NB4 (cell line): ENCODE results near the gene ZNF57.
"Not testable (repeated sequence)": the region's sequence is repeated elsewhere in the genome, so short reads cannot be mapped to it uniquely, and the experiment has no call there.

Source experiments
- CTCF ChIP-seq: IDR thresholded peaks from one replicate; pipeline ENCODE4 v1.5.1; 2012; ENCODE audit warnings: low read depth, low read length
- MYC ChIP-seq: IDR thresholded peaks from 2 replicates; pipeline ENCODE4 v1.6.1; 2011; ENCODE audit warnings: low read depth, low read length
- POLR2A ChIP-seq: IDR thresholded peaks from 2 replicates; pipeline ENCODE4 v1.6.1; 2011; ENCODE audit warnings: mild to moderate bottlenecking; ENCODE audit not compliant: insufficient read length; ENCODE audit errors: extremely low read depth

- TF ChIP-seq POLR2A, CTCF, MYC: not testable (repeated sequence)
Observed at GRCh38 chr19:2890531-2890930, 10.2 kb upstream of the ZNF57 start.
